ENCODE data around the gene KCNC1. TPM values are rescaled to one million over a fixed set of nuclear protein-coding genes. Genes with fewer than 3 reads are reported as not detected.
A peak's percentile ranks its signal among the peaks of the same experiment; 100 is the strongest.

KCNC1 gene
- total RNA-seq, 1 experiment from 2014 or later, result 0.04 TPM

- DNase-seq, result no peak
- no peaks in the 10 kb centered on the region for H3K9me3 Mint-ChIP-seq
- H2BK15ac ChIP-seq (ENCODE audit: low read depth, low read length), result no peak overlapping the region
Measured at GRCh38 chr11:17792161-17792560, 57.6 kb downstream of the KCNC1 start.

More at GRCh38 chr11:17792161-17792560, 57.6 kb downstream of the KCNC1 start:
- H3K27ac ChIP-seq (ENCODE audit: insufficient read length, low read depth, low read length), result no peak overlapping the region
- peak overlapping the region; percentile 39; the same call in 1 of the 2 replicates for H3K14ac ChIP-seq (ENCODE audit: insufficient read depth, low read length)
- no peaks in the 10 kb centered on the region; a peak in 1 of 7 replicates for H3K36me3 Mint-ChIP-seq (ENCODE audit: insufficient read depth in 1 of 3, low read depth in 3 of 3)
- no peak overlapping the region for H3K23ac ChIP-seq (ENCODE audit: insufficient read length, low read depth, low read length)
- H3K27me3 Mint-ChIP-seq (ENCODE audit: low read depth), result no peaks in the 10 kb centered on the region
- no peak overlapping the region for H4K91ac ChIP-seq (ENCODE audit: insufficient read length, low read depth, low read length)
- no CpG with 5 or more reads among the region's 9 CpGs for WGBS (ENCODE audit: extremely low coverage, insufficient read length, low lambda C conversion rate)
- H3K27me3 ChIP-seq (ENCODE audit: insufficient read depth, low read length), result no peaks in the 10 kb centered on the region
- H3K4me3 Mint-ChIP-seq, result no peak overlapping the region
- H3K4me1 ChIP-seq (ENCODE audit: insufficient read depth, low read length), result no peaks in the 10 kb centered on the region
- H3K18ac ChIP-seq (ENCODE audit: insufficient read length, low read depth, low read length), result no peak overlapping the region
- H3K9ac ChIP-seq (ENCODE audit: extremely low read depth, insufficient read length, low read length), result no peak overlapping the region
- H2BK12ac ChIP-seq (ENCODE audit: insufficient read length, low read depth, low read length), result no peak overlapping the region
- H4K5ac ChIP-seq (ENCODE audit: insufficient read length, low read depth, low read length), result no peak overlapping the region
- H3K23me2 ChIP-seq (ENCODE audit: insufficient read length, low read depth, low read length, poor library complexity, severe bottlenecking), result no peaks in the 10 kb centered on the region
- H3T11ph ChIP-seq (ENCODE audit: low read length), result no peak overlapping the region
- no peak overlapping the region for H3K4ac ChIP-seq (ENCODE audit: low read depth, low read length)
- no peaks in the 10 kb centered on the region for H3K9me3 ChIP-seq (ENCODE audit: control insufficient read depth, low read depth, low read length)
- H2BK20ac ChIP-seq (ENCODE audit: low read depth, low read length, poor library complexity, severe bottlenecking), result no peak overlapping the region
- no peaks in the 10 kb centered on the region for H3K79me2 ChIP-seq (ENCODE audit: insufficient read depth, low read length)
- no peak overlapping the region for H2BK5ac ChIP-seq (ENCODE audit: insufficient read length, low read length)
- H4K20me1 ChIP-seq (ENCODE audit: control insufficient read depth, insufficient read depth, insufficient read length), result no peaks in the 10 kb centered on the region
- H4K8ac ChIP-seq (replicated peaks; ENCODE audit: insufficient read length, low read depth, low read length), result no peak overlapping the region
- no peak overlapping the region for H3K4me2 ChIP-seq (ENCODE audit: insufficient read depth, insufficient read length, low read length)
- peaks cover 0 to 3% of the 10 kb centered on the region in 2 experiments; a peak in 1 of 4 replicates for H3K4me1 Mint-ChIP-seq
- no peak overlapping the region for H2AK5ac ChIP-seq (ENCODE audit: insufficient read length, low read length)
- H3K79me1 ChIP-seq (ENCODE audit: insufficient read depth, low read depth, low read length, poor library complexity, severe bottlenecking), result no peaks in the 10 kb centered on the region
- H2BK120ac ChIP-seq (ENCODE audit: low read depth, low read length, poor library complexity, severe bottlenecking), result no peak overlapping the region
- H3K27ac Mint-ChIP-seq, result no peak overlapping the region
- H3K56ac ChIP-seq (ENCODE audit: insufficient read length, low read depth, low read length), result no peak overlapping the region
- no peak overlapping the region for H2AFZ ChIP-seq (ENCODE audit: low read length)
- no peak for TF ChIP-seq CTCF (conservative IDR thresholded peaks at IDR 0.05)
